BLaER1 (cell line): ENCODE data around the gene ZFPL1.

Experiments
- H3K27ac ChIP-seq: shearing (Covaris generic); formaldehyde crosslinking; 2 replicates; pipeline ENCODE4 v1.8.1; 2022
- H3K27me3 ChIP-seq: shearing (Covaris generic); formaldehyde crosslinking; 2 replicates; pipeline ENCODE4 v1.8.1; 2022
- H3K36me3 ChIP-seq: shearing (Covaris generic); formaldehyde crosslinking; 2 replicates; pipeline ENCODE4 v1.8.1; 2022
- H3K4me1 ChIP-seq: shearing (Covaris generic); formaldehyde crosslinking; 2 replicates; pipeline ENCODE4 v1.8.1; 2022
- H3K4me2 ChIP-seq: shearing (Covaris generic); formaldehyde crosslinking; 2 replicates; pipeline ENCODE4 v1.8.1; 2022
- H3K4me3 ChIP-seq: shearing (Covaris generic); formaldehyde crosslinking; 2 replicates; pipeline ENCODE4 v1.8.1; 2022
- H3K9ac ChIP-seq: shearing (Covaris generic); formaldehyde crosslinking; 2 replicates; pipeline ENCODE4 v1.8.1; 2022
- H3K9me3 ChIP-seq: shearing (Covaris generic); formaldehyde crosslinking; 2 replicates; pipeline ENCODE4 v1.8.1; 2022
- H4K20me1 ChIP-seq: shearing (Covaris generic); formaldehyde crosslinking; 2 replicates; pipeline ENCODE4 v1.8.1; 2022
- Cebpa-rat ChIP-seq: shearing (Covaris generic); IDR thresholded peaks from 2 replicates; pipeline ENCODE4 v1.8.1; 2022

ZFPL1 gene

DNA sequence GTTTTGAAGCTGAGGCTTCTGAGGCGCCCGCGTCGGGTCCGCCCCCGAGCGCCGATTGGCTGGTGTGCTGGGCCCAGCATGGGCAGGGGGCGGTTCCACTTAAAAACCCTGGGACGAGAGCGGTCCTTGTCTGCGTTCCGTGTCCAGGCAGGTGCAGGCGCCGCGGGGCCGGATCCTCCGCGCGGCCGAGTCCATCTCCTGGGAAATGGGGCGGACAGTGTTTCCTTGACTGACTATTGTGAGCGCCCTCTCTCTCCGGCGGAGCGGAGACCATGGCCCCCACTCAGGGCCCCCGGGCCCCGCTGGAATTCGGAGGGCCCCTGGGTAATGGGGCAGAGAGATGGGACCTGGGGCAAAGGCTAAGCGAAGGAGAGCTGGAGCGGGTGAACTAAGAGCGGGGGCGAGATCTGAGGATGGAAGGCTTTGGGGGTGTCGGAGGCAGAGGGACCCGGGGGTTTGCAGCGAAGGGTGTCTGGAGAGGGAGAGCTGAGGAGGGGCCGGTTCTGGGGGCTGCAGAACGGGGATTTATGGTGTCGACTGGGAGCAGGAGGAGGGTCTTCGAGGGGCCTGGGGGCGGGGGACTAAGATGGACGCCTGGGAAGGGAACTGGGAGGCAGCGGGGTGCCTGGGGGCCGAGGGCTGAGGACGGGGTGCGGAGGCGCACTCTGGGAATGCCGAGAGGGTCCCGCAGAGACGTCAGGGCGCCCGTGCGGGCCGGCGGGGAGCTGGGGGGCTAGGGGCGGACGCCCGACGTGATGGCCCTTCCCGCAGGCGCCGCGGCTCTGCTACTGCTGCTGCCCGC is 27.9 kb downstream of the ZFPL1 start, which contains the start of gene TM7SF2:
Gene TM7SF2 (plus strand): TSS at position 129 of the 802 bp plus-strand sequence. CDS start 144 bp downstream, at position 273.
- H3K36me3 ChIP-seq: peaks cover 58% of the 10 kb centered on the region
- H4K20me1 ChIP-seq: peaks cover 34% of the 10 kb centered on the region
- peaks cover 55% of the 10 kb centered on the region for H3K4me1 ChIP-seq
- H3K9me3 ChIP-seq: no peaks in the 10 kb centered on the region
- peak within 1 kb of the TSS; percentile 100 for H3K4me2 ChIP-seq
- no peaks in the 10 kb centered on the region for H3K27me3 ChIP-seq
- peak within 1 kb of the TSS; percentile 85 for H3K27ac ChIP-seq
- peak within 1 kb of the TSS; percentile 80 for H3K9ac ChIP-seq
- H3K4me3 ChIP-seq: peak within 1 kb of the TSS; percentile 74
- no peak for TF ChIP-seq Cebpa-rat

DNA sequence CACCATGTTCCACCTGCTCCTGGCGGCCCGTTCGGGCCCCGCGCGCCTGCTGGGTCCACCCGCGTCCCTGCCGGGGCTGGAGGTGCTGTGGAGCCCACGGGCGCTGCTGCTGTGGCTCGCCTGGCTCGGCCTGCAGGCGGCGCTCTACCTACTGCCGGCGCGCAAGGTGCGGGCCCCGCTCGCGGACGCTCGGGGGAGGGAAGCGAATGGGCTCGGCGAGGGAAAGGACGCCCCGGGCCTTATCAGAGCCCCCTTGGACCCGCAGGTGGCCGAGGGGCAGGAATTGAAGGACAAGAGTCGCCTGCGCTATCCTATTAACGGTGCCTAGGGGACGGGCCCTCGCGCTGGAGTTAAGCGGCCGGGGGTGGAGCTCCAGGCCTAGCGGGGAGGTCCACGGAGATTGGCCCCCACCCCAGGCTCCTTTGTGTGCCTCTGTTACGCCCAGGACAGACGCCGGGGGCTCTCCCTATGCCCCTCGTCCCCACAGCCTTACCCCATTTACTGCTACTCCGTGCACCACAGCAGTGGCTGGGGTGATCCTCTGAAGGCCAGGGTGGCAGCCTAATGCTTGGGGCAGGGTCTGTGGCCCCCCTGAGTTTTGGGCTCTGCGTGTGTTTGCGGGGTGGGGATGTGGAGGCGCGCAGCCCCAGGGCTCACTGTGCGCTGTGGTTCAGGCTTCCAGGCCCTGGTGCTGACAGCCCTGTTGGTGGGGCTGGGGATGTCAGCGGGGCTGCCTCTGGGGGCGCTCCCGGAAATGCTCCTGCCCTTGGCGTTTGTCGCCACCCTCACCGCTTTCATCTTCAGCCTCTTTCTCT is 28.7 kb downstream of the ZFPL1 start:
- Histone ChIP-seq H3K36me3 (peaks cover 50% of the 10 kb centered on the region), H4K20me1 (peaks cover 32% of the 10 kb centered on the region), H3K9ac (peak overlapping the region; percentile 80), H3K4me3 (peak overlapping the region; percentile 74), H3K4me2 (peak overlapping the region; percentile 100), H3K27me3 (no peaks in the 10 kb centered on the region), H3K4me1 (peaks cover 55% of the 10 kb centered on the region), H3K9me3 (no peaks in the 10 kb centered on the region), H3K27ac (peak overlapping the region; percentile 85)
- no peak for TF ChIP-seq Cebpa-rat

DNA sequence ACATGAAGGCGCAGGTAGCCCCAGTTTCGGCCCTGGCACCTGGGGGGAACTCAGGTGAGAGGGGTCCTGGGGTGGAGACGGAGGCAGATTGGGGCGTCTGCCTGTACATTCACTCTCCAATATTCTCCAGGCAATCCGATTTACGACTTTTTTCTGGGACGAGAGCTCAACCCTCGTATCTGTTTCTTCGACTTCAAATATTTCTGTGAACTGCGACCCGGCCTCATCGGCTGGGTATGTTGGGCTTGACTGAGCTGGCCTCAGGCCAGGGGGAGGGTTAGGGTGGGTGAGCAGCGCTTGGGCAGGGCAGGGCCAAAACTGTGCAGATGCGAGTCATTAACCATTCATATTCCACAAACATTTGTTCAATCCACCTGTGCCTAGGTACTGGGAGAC is 29.3 kb downstream of the ZFPL1 start:
- no peaks in the 10 kb centered on the region for H3K27me3 ChIP-seq
- peaks cover 50% of the 10 kb centered on the region for H3K36me3 ChIP-seq
- H3K9me3 ChIP-seq: no peaks in the 10 kb centered on the region
- peak overlapping the region; percentile 100 for H3K4me2 ChIP-seq
- H3K27ac ChIP-seq: peak overlapping the region; percentile 85
- H3K4me1 ChIP-seq: peaks cover 60% of the 10 kb centered on the region
- no peak for TF ChIP-seq Cebpa-rat
- peaks cover 37% of the 10 kb centered on the region for H4K20me1 ChIP-seq
- H3K9ac ChIP-seq: peak overlapping the region; percentile 80
- peak overlapping the region; percentile 74 for H3K4me3 ChIP-seq

DNA sequence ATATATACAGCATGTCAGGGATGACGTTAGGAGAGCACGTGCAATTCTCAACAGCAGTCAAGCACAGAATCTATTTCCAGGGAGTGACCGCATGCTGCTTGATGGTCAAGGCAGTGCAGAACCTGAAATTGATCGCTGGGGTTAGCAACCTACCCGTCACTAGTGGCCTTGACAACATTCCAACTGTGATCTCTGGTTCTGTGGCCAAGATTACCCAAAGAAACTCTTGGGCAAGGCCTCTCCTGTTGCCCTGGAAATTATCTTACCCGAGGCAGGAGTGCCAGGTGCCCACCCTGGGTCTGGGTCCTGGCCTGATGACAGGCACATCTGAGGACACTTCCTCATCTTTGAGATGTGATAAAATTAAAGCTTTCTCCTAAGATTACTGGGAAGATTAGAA is 29.8 kb downstream of the ZFPL1 start:
- TF ChIP-seq Cebpa-rat: no peak
- H3K36me3 ChIP-seq: peaks cover 50% of the 10 kb centered on the region
- H3K9me3 ChIP-seq: no peaks in the 10 kb centered on the region
- H3K4me1 ChIP-seq: peaks cover 65% of the 10 kb centered on the region
- H3K27ac ChIP-seq: no peak overlapping the region
- 0 out of 2 replicates have a peak overlapping the region, but pooled peaks have one; percentile 74 for H3K4me3 ChIP-seq
- peaks cover 42% of the 10 kb centered on the region for H4K20me1 ChIP-seq
- H3K27me3 ChIP-seq: no peaks in the 10 kb centered on the region
- peak overlapping the region; percentile 80; the same call in 1 of the 2 replicates for H3K9ac ChIP-seq
- peak overlapping the region; percentile 100 for H3K4me2 ChIP-seq

DNA sequence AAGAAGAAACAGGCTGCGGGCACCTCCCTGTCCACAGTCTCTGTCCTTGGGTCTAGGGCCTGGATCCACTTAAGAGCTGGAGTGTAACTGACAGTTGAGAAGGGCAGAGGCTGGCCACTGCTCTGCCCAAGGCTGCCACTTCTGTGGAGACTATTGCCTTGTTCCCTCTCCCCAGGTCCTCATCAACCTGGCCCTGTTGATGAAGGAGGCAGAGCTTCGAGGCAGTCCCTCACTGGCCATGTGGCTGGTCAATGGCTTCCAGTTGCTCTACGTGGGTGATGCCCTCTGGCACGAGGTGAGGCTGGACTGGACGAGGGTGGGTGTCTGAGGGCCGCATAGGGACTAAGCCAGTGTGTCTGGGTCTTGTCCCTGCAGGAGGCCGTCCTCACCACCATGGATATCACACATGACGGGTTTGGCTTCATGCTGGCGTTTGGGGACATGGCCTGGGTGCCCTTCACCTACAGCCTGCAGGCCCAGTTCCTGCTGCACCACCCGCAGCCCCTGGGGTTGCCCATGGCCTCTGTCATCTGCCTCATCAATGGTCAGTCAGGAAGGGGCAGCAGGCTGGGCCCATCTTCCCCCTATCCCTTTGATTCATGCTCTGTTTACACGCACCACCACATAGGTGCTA is 30.6 kb downstream of the ZFPL1 start:
- Histone ChIP-seq H3K27me3 (no peaks in the 10 kb centered on the region), H3K4me3 (no peak overlapping the region), H3K9me3 (no peaks in the 10 kb centered on the region), H3K9ac (no peak overlapping the region), H4K20me1 (peaks cover 50% of the 10 kb centered on the region), H3K4me1 (peaks cover 73% of the 10 kb centered on the region), H3K36me3 (peaks cover 50% of the 10 kb centered on the region), H3K4me2 (0 out of 2 replicates have a peak overlapping the region, but pooled peaks have one; percentile 100), H3K27ac (no peak overlapping the region)
- TF ChIP-seq Cebpa-rat: no peak

DNA sequence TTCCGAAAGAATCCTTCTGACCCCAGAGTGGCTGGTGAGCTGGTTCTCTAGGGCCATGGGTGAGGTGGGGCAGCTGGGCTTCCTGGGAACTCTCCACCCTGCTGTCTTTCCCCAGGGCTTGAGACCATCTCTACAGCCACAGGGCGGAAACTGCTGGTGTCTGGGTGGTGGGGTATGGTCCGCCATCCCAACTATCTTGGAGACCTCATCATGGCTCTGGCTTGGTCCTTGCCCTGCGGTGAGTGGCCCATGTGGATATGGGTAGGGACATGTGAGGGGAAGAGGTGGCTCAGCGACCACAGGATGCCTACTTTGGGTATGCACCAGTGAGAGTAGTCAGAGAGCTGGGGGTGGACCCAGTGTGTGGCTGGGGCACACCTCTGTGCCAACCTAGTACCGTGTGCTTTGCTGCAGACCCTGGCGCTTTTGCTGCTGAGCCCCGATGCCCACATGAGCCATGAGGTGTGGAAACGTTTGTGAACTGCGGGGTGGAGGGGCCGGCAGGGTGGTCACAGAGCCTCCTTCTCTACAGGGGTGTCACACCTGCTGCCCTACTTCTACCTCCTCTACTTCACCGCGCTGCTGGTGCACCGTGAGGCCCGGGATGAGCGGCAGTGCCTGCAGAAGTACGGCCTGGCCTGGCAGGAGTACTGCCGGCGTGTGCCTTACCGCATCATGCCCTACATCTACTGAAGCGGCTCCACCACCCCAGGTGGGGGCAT is 31.5 kb downstream of the ZFPL1 start:
- no peaks in the 10 kb centered on the region for H3K9me3 ChIP-seq
- H3K4me1 ChIP-seq: peaks cover 75% of the 10 kb centered on the region
- peaks cover 54% of the 10 kb centered on the region for H4K20me1 ChIP-seq
- H3K4me2 ChIP-seq: peak overlapping the region; percentile 97
- H3K27ac ChIP-seq: no peak overlapping the region
- H3K9ac ChIP-seq: no peak overlapping the region
- peaks cover 53% of the 10 kb centered on the region for H3K36me3 ChIP-seq
- no peaks in the 10 kb centered on the region for H3K27me3 ChIP-seq
- H3K4me3 ChIP-seq: no peak overlapping the region
- TF ChIP-seq Cebpa-rat: no peak

DNA sequence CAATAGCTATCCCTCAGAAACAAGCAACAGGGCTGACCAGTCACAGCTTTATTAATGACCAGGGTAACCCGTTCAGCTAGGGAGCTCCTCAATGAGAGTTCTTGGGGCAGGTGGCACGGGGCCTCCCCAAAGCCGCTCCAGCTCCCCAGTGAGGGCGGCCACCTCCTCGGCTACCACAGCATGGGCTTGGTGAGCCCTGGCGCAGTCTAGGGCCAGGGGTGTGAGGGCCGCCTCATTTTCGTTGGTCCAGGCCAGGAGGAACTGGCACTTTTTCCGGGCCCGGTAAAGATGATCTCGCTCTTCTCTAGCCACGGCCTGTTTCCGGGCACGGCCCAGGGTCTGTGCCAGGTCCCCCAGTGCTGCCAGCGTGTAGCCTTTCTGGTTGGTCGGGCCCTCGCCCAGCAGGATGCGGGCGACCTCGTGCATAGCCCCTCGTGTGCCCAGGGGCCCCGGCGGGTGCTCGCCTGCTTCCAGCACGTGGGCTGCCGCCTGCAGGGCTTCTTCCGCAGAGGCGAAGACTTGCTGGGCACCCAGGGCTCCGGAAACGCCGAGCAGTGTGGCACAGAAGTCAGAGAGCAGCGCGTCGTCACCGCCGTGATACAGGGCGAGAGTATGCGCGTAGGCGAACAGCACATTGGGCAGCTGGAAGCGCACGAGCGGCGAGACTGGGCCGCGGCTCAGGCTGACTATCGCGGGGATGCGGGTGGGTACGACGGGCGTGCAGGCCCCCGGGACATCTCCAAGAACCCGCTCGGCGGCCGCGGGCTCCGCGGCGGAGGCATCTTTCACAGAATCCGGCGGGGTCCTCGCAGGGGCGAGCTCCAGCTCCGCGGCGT is 32.6 kb downstream of the ZFPL1 start:
- no peak for TF ChIP-seq Cebpa-rat
- peak overlapping the region; percentile 97 for H3K4me2 ChIP-seq
- H3K36me3 ChIP-seq: peaks cover 54% of the 10 kb centered on the region
- H3K27me3 ChIP-seq: no peaks in the 10 kb centered on the region
- peak overlapping the region; percentile 90 for H3K4me3 ChIP-seq
- peaks cover 72% of the 10 kb centered on the region for H3K4me1 ChIP-seq
- peak overlapping the region; percentile 90 for H3K9ac ChIP-seq
- H3K27ac ChIP-seq: peak overlapping the region; percentile 88
- H3K9me3 ChIP-seq: no peaks in the 10 kb centered on the region
- H4K20me1 ChIP-seq: peaks cover 55% of the 10 kb centered on the region

DNA sequence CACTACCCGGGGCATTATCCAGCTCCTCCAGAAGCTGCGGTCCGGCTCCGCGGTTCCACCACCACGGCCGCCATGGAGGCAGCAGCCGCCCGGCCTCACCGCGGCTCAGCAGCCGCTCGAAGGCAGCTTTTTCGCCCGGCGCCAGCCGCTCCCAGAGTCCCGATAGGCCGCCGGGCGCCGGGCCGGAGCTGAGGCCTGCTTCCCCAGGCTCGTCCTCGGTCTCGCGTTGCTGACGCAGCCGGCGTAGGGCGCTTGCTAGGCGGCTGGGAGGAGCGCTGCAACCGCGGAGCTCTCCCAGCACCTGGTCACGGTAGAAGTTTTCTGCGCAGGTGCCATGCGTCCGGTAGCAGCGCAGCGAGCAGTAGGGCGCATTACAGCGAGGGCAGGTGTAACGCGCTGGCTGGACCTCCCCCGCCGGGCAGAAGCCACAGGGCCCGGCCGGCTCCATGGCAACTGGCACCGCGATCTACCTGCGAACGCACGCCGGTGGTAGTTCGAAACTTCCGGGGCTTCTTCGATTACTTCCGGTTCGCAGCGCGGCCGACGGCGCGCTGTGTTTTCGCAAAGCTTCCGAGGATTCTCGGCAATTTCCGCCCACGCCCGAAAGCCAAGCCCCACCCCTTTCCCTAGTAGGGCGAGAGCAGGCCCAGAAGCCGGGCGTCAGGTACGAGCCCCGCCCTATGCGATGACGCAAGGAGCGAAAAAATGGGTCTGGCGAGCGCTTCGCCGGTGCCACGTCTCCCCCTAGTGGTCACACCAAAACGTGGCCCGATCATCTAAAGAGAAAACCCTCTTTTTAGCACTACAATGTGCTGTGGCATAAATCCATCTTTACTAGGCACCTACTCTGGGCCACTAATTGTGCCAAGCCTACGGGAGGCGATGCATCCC is 33.4 kb downstream of the ZFPL1 start, which contains the start of gene ZNHIT2:
Gene ZNHIT2 (minus strand): TSS at position 496 of the 891 bp plus-strand sequence. CDS start 48 bp downstream, at position 448.
- Histone ChIP-seq H3K9ac (peak within 1 kb of the TSS; percentile 90), H3K4me3 (peak within 1 kb of the TSS; percentile 90), H4K20me1 (peaks cover 55% of the 10 kb centered on the region), H3K27ac (peak within 1 kb of the TSS; percentile 88), H3K9me3 (no peaks in the 10 kb centered on the region), H3K4me1 (peaks cover 73% of the 10 kb centered on the region), H3K27me3 (no peaks in the 10 kb centered on the region), H3K36me3 (peaks cover 54% of the 10 kb centered on the region), H3K4me2 (peak within 1 kb of the TSS; percentile 97)
- TF ChIP-seq Cebpa-rat: peak; percentile 91
